GM12801 (cell line): ENCODE data around the gene MBD6.

Source experiments
- CTCF ChIP-seq: IDR thresholded peaks from one replicate; pipeline ENCODE4 v1.5.1; 2011; ENCODE audit warnings: control low read depth; ENCODE audit not compliant: insufficient read length; ENCODE audit errors: extremely low read depth

The MBD6 gene

GRCh38 chr12:57534991-57535543 lies 12.4 kb downstream of the MBD6 start:
- TF ChIP-seq CTCF, result no peak

- no peak for TF ChIP-seq CTCF
These were observed 13.4 kb downstream of the MBD6 start for GRCh38 chr12:57535764-57536596.

DNA sequence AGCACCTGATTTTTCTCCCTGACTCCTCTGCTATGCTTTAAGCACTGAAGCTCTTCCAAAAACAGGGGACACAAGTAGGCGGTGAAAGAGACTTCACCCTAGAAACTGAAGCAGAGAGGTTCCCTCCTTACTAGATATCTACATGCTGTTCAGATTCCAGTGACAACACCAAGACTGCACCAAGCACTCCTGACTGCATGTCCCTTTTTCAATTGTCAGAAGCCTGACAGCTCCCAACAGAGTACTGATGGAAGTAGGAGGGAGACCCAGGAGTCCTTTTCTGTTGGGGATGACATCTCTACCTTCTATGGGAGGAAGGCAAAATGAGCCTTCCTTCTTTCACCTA lies 13.9 kb downstream of the MBD6 start:
- TF ChIP-seq CTCF, result no peak

DNA sequence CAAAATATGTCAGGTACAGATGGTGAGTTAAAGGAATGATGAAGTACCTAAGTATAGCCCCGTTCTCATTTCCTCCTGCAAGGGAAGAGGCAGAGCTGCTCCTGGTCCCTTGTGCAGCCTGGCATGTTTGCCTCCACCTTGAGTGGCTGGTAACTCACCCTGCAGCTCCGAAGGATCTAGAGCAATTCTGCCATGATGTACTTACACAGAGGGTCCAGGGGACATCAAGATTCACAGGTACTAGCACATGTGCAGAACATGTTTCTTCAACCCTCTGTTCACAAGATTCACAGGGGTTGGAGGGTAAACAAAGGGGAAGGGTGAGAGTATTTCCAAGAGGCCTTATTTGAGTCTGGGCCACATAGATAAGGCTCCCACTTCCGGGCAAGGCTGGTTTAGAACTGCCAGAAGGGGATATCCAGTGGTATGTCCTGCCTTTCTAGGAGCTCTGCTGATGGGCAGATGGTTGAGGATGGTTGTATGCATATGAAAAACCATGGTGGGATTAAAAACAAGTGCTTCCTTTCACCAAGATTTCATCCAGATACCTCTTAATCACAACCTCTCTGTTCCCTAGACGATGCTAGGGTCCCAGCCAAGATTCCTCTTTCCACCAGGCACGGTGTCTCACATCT lies 16.6 kb downstream of the MBD6 start:
- no peak for TF ChIP-seq CTCF

- TF ChIP-seq CTCF, result no peak
These were observed 18.4 kb downstream of the MBD6 start for GRCh38 chr12:57541001-57541400.

DNA sequence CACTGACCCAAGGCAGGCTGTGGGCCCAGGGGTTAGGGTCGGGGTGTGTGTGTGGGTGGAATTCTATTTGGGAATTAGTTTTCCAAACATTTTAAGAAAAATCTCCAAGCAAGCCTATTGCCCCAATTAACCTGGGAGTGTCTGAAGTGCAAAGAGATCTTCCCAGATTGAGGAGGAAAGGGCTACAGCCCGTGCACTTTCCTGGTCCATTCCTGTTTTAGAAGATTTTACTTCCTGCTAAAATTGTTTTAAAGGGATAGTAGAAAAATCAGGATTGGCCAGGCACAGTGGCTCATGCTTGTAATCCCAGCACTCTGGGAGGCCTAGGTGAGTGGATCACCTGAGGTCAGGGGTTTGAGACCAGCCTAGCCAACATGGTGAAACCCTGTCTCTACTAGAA lies 19.1 kb downstream of the MBD6 start:
- no peak for TF ChIP-seq CTCF

- TF ChIP-seq CTCF, result no peak
These were observed 21.0 kb downstream of the MBD6 start for GRCh38 chr12:57543581-57543980.
